ENCODE results near the gene FLNA. TPM values are rescaled to one million over a fixed set of nuclear protein-coding genes. Genes with fewer than 3 reads are reported as not detected.

FLNA gene
- total RNA-seq = 1,080 TPM
- long read RNA-seq, full-length matches to known transcripts = 61 of 1,166 reads
- long read RNA-seq, partial matches to known transcripts = 1,013 of 1,166 reads
- long read RNA-seq, other reads (novel, unspliced or antisense) = 92 of 1,166 reads

DNA sequence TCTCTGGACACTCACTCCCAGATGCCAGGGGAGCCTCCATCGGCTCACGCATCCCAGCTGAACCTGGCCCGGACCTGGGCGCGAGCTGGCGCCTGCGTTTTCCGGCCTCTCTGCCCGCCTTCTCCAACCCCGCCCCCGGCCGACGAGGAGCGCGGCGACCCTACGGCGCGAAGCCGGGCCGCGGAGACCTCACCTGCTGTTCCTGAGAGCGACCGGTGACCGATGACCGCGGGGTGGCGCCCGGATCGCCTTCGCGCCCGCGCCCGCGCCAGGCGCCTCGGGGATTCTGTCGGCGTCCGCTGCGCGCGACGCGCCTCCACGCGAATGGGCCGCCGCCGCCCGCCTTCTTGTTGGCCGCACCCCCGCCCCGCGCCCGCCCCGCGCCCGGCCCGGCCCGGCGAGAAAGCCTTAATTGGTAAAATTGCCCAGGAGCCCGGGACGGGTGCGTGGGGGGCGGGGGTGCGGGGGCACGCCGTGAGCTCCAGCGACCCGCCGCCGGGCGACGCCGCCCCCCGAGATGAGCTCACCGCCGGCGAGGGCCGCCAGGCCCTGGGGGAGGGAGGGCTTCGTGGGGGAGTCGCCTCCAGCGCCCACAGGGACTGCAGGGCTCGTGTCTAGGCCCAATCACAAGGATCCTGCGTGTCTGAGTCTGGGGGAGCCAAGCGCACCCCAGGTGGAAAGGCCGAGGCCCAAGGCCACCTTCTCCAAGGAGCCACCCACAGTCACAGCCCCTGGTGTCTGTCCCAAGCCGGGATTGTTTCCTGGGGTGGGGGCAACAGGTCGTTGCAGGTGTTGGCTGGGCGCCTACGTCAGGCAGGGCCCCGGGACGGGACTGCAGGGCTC is at the start of gene FLNA:
Gene FLNA (minus strand): TSS at position 322 of the 843 bp plus-strand sequence. CDS start 3,389 bp downstream, outside the sequence.
- Histone ChIP-seq H3K36me3 (no peaks in the 10 kb centered on the region), H3K27me3 (ENCODE audit: low read depth) (no peaks in the 10 kb centered on the region), H3K4me3 (peak within 1 kb of the TSS; percentile 75), H3K27ac (peak within 1 kb of the TSS; percentile 65), H3K9me3 (no peaks in the 10 kb centered on the region), H3K4me1 (peaks cover 37% of the 10 kb centered on the region)
- ATAC-seq (no peak), DNase-seq (no peak)
- intact Hi-C loops (cut with DNase I) = no loop called here
- no peak for TF ChIP-seq CTCF (IDR thresholded peaks at IDR 0.05)

GRCh38 chrX:154420402-154420756 is 45.9 kb upstream of the FLNA start:
- no peak for TF ChIP-seq CTCF (IDR thresholded peaks at IDR 0.05)
- H3K27ac ChIP-seq = no peak overlapping the region
- H3K4me1 ChIP-seq = no peaks in the 10 kb centered on the region
- no peaks in the 10 kb centered on the region for H3K36me3 ChIP-seq
- H3K4me3 ChIP-seq = no peak overlapping the region
- no peaks in the 10 kb centered on the region for H3K9me3 ChIP-seq
- intact Hi-C loops (cut with DNase I) = no loop called here
- DNase-seq (no peak), ATAC-seq (no peak)
- no peaks in the 10 kb centered on the region for H3K27me3 ChIP-seq (ENCODE audit: low read depth)

DNA sequence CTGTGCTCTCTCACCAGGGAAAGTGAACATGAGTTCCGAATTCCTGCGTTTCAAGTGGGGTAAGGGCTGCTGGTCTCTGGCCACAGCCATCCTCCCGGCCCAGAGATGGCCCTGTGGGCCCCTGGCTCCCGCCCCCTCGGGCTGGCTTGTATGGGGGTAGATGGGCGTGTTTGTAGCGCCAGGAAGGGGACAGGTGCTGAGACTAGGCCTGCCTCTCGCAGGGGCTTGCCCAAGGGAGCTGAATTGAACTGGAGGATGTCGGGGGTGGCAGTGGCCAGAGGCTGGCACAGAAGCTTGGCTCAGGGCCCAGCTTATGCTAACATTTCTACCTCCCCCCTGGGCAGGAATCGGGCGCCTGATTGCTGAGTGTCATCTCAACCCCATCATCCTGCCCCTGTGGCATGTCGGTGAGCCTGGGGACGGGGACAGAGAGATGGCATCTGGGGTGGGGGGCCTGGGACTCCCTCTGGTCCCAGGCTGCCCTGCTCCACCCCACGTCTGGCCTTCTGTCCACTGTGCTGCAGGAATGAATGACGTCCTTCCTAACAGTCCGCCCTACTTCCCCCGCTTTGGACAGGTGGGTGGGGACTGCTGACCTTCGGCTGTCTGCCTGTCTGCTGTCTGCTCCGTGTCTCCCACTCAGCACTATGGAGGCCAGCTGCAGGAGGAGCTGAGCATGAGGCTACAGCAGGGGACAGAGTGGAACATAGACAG is 45.4 kb upstream of the FLNA start:
- no peak for DNase-seq
- Histone ChIP-seq H3K4me3 (no peak overlapping the region), H3K27ac (no peak overlapping the region), H3K9me3 (no peaks in the 10 kb centered on the region), H3K27me3 (ENCODE audit: low read depth) (no peaks in the 10 kb centered on the region), H3K4me1 (no peaks in the 10 kb centered on the region), H3K36me3 (no peaks in the 10 kb centered on the region)
- no peak for TF ChIP-seq CTCF (IDR thresholded peaks at IDR 0.05)
- ATAC-seq = peak in 1 of 2 donors; percentile 10
- intact Hi-C loops (cut with DNase I) = no loop called here

GRCh38 chrX:154419189-154419588 is 44.8 kb upstream of the FLNA start:
- H3K27ac ChIP-seq = no peak overlapping the region

More at GRCh38 chrX:154419189-154419588, 44.8 kb upstream of the FLNA start:
- no peak overlapping the region for H3K4me3 ChIP-seq
- DNase-seq (no peak), ATAC-seq (no peak)
- intact Hi-C loops (cut with DNase I) = no loop called here
- TF ChIP-seq CTCF (IDR thresholded peaks at IDR 0.05) = no peak
- no peaks in the 10 kb centered on the region for H3K36me3 ChIP-seq
- H3K27me3 ChIP-seq (ENCODE audit: low read depth) = no peaks in the 10 kb centered on the region
- no peaks in the 10 kb centered on the region for H3K4me1 ChIP-seq
- no peaks in the 10 kb centered on the region for H3K9me3 ChIP-seq
